Esophagus muscularis mucosa (tissue), 4 donors: ENCODE results near the gene CRYGN. TPM values are rescaled to one million over a fixed set of nuclear protein-coding genes. Genes with fewer than 3 reads are reported as not detected.

Experiments used
- DNase-seq: peaks from one replicate; pipeline ENCODE4 v3.0.0-alpha.2; 2017; ENCODE audit errors: extremely low spot score
- H3K27ac ChIP-seq, 4 donors: fragments of 200-600 bp; sonication (generic); replicated peaks in 1 of 4; 1 replicate in 3 of 4; 2 replicates in 1 of 4; pipeline ENCODE4 v1.5.1; 2016 to 2019; ENCODE audit warnings: mild to moderate bottlenecking in 1 of 4
- H3K27me3 ChIP-seq, 4 donors: fragments of 200-600 bp; sonication (generic); one replicate each; pipeline versions ENCODE4 v1.5.1 to v1.6.0; 2016 to 2019
- H3K36me3 ChIP-seq, 4 donors: fragments of 200-600 bp; sonication (generic); one replicate each; pipeline ENCODE4 v1.5.1; 2016 to 2019
- H3K4me1 ChIP-seq, 4 donors: fragments of 200-600 bp; sonication (generic); one replicate each; pipeline ENCODE4 v1.5.1; 2016 to 2019
- H3K4me3 ChIP-seq, 4 donors: fragments of 200-600 bp; sonication (generic); 1 replicate in 2 of 4; 2 replicates in 2 of 4; pipeline ENCODE4 v1.5.1; 2016 to 2019; ENCODE audit warnings: mild to moderate bottlenecking in 4 of 4, moderate library complexity in 1 of 4
- H3K9me3 ChIP-seq, 4 donors: fragments of 200-600 bp; sonication (generic); 1 replicate in 3 of 4; 2 replicates in 1 of 4; pipeline ENCODE4 v1.5.1; 2016 to 2019
- CTCF ChIP-seq, 3 experiments: fragments of 200-600 bp in 2 of 3; fragments of 450-650 bp in 1 of 3; sonication (generic) in 2 of 3; IDR thresholded peaks; one replicate each; pipeline ENCODE4 v1.5.1; 2017 to 2019; ENCODE audit warnings: antibody characterized with exemption in 3 of 3, mild to moderate bottlenecking in 2 of 3, moderate library complexity in 1 of 3
- EP300 ChIP-seq: sonication (generic); formaldehyde crosslinking; IDR thresholded peaks from one replicate; pipeline ENCODE4 v1.6.1; 2017; ENCODE audit warnings: antibody characterized with exemption
- POLR2A ChIP-seq: fragments of 450-650 bp; IDR thresholded peaks from one replicate; pipeline ENCODE4 v1.6.1; 2017; ENCODE audit warnings: antibody characterized with exemption, moderate library complexity, mild to moderate bottlenecking, low read depth
- POLR2AphosphoS5 ChIP-seq, 2 donors: sonication (generic); formaldehyde crosslinking; IDR thresholded peaks; one replicate each; pipeline ENCODE4 v1.6.1; 2017; ENCODE audit warnings: antibody characterized with exemption in 2 of 2
- WGBS: methylation state at CpG from one replicate; pipeline ENCODE4 v1.1.5; 2018; 5-methylcytosine and 5-hydroxymethylcytosine counted together
- intact Hi-C: fragments of 100-400 bp; cut with DNase I; formaldehyde crosslinking; loops from one replicate; pipeline ENCODE4 v1.15.1; 2023
- total RNA-seq, 4 donors: library from RNA; depleted of rRNA; stranded (reverse); fragments of >200 nt; gene quantifications; one replicate each; pipeline versions ENCODE4 v1.1.0 to v1.2.1, GENCODE V29; 2016

CRYGN gene
- total RNA-seq, 4 donors from 2014 or later = under 0.01 to 1.3 (median 0.25) TPM

GRCh38 chr7:151388430-151388829 is 51.5 kb downstream of the CRYGN start:
- 95% methylated on average over 10 of the region's 10 CpGs for WGBS
- Histone ChIP-seq H3K27ac (no peak overlapping the region), H3K4me3 (no peak overlapping the region), H3K9me3 (no peaks in the 10 kb centered on the region), H3K4me1 (no peaks in the 10 kb centered on the region), H3K36me3 (no peaks in the 10 kb centered on the region), H3K27me3 (peaks cover 0 to 38% (median under 1%) of the 10 kb centered on the region in 4 donors)
- intact Hi-C loops = no loop called here
- DNase-seq = no peak
- no peak for TF ChIP-seq EP300
- TF ChIP-seq CTCF (IDR thresholded peaks at IDR 0.05) = no peak
- no peak for TF ChIP-seq POLR2AphosphoS5 (IDR thresholded peaks at IDR 0.05)
- no peak for TF ChIP-seq POLR2A

DNA sequence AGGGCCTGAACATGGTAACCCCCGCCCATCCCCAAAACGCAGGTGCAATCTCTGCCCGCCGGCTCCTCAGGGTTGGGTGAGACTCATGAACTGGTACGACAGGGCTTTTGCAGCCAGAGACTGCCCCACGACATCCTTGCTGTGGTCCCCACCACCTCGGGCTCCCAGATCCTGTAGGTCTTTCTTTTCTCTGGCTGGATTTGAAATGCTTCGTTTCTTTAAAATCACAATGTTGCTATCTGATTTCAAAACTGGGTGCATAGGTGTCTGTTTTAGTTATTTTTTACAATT is 52.0 kb downstream of the CRYGN start:
- 94% methylated on average over 8 of the region's 8 CpGs for WGBS
- no peaks in the 10 kb centered on the region for H3K36me3 ChIP-seq
- H3K4me3 ChIP-seq = no peak overlapping the region
- no peaks in the 10 kb centered on the region for H3K9me3 ChIP-seq
- peaks cover 0 to 38% (median 3%) of the 10 kb centered on the region in 4 donors for H3K27me3 ChIP-seq
- no peak for DNase-seq
- H3K4me1 ChIP-seq = no peaks in the 10 kb centered on the region
- TF ChIP-seq EP300 = no peak
- TF ChIP-seq CTCF (IDR thresholded peaks at IDR 0.05) = no peak
- no peak for TF ChIP-seq POLR2AphosphoS5 (IDR thresholded peaks at IDR 0.05)
- TF ChIP-seq POLR2A = no peak
- H3K27ac ChIP-seq = no peak overlapping the region
- intact Hi-C loops = no loop called here

DNA sequence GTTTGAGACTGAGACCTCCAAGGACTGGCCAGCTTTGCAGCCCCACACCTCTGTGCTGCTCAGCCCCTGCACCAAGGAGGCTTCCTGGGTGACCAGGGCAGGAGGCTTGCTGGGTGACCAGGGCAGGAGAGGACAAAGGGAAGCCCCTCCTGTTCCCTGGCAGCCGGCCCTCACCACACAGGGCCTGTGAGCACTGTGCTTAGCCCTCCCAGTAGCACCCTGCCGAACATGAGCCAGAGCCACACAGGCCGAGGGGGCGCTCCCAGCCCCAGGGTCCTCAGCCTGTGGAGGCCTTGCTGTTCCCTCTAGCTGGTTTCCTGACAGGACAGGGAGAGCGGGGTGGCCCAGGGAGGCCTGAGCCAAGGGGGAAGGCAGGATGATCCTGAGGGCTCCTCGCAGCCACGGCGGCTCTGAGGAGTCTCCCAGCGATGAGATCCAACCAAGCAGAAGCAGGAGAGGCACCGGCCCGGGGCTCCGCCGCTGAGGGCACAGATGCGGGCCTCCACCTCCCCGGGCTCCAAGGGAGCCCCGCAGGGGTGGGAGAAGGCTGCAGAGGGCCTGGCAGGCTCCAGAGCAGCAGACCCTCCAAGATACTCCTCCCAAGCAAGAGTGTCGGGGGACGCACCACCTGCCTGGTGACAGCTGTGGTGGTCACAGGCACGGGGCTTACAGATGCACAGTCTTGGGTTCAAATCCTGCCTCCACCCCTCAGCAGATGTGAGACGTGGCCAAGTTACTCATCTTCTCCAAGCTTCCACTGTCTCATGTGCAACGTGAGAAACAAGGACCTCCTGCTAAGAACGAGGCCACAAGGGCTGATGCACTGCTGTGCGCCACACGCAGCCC is 52.6 kb downstream of the CRYGN start:
- intact Hi-C loops = no loop called here
- WGBS = 91% methylated on average over 11 of the region's 24 CpGs
- no peak for DNase-seq
- TF ChIP-seq CTCF (IDR thresholded peaks at IDR 0.05) (no peak), POLR2A (no peak), EP300 (no peak), POLR2AphosphoS5 (IDR thresholded peaks at IDR 0.05) (no peak)
- no peaks in the 10 kb centered on the region for H3K36me3 ChIP-seq
- no peaks in the 10 kb centered on the region for H3K9me3 ChIP-seq
- no peak overlapping the region for H3K27ac ChIP-seq
- peaks cover 0 to 3% (median 3%) of the 10 kb centered on the region in 4 donors for H3K4me1 ChIP-seq
- no peak overlapping the region for H3K4me3 ChIP-seq
- H3K27me3 ChIP-seq = peaks cover 2 to 39% (median 7%) of the 10 kb centered on the region in 4 donors

GRCh38 chr7:151386301-151387160 is 53.4 kb downstream of the CRYGN start:
- Histone ChIP-seq H3K4me1 (peaks cover 8 to 12% (median 11%) of the 10 kb centered on the region in 4 donors), H3K36me3 (no peaks in the 10 kb centered on the region), H3K9me3 (no peaks in the 10 kb centered on the region), H3K27me3 (peaks cover 5 to 41% (median 16%) of the 10 kb centered on the region in 4 donors), H3K27ac (no peak overlapping the region), H3K4me3 (no peak overlapping the region)
- TF ChIP-seq POLR2AphosphoS5 (IDR thresholded peaks at IDR 0.05) (no peak), POLR2A (no peak), EP300 (no peak), CTCF (IDR thresholded peaks at IDR 0.05) (no peak)
- intact Hi-C loops = no loop called here
- 71% methylated on average over 13 of the region's 16 CpGs for WGBS
- DNase-seq = no peak
